Thymus (tissue), 11 donors: Measurements from ENCODE around the gene RBCK1. TPM values are rescaled to one million over a fixed set of nuclear protein-coding genes. Genes with fewer than 3 reads are reported as not detected.

Experiments
- DNase-seq, 9 donors: peaks; one replicate each; pipeline ENCODE4 v3.0.0-alpha.2; 2013; ENCODE audit warnings: low spot score in 9 of 9, low read depth in 6 of 9, missing footprints in 1 of 9
- H3K27ac ChIP-seq, 2 donors: one replicate each; pipeline ENCODE4 v1.5.1; 2013; ENCODE audit warnings: control low read depth in 1 of 2, low read depth in 1 of 2, low read length in 1 of 2, mild to moderate bottlenecking in 1 of 2, moderate library complexity in 1 of 2
- H3K27me3 ChIP-seq, 2 donors: one replicate each; pipeline ENCODE4 v1.5.1; 2013; ENCODE audit warnings: low read length in 1 of 2; ENCODE audit not compliant: control insufficient read depth in 2 of 2, insufficient read depth in 1 of 2
- H3K36me3 ChIP-seq, 2 donors: one replicate each; pipeline ENCODE4 v1.5.1; 2013; ENCODE audit warnings: low read length in 1 of 2, mild to moderate bottlenecking in 1 of 2, moderate library complexity in 1 of 2; ENCODE audit not compliant: control insufficient read depth in 2 of 2, insufficient read depth in 2 of 2
- H3K4me1 ChIP-seq, 2 donors: one replicate each; pipeline ENCODE4 v1.5.1; 2013; ENCODE audit warnings: low read length in 2 of 2; ENCODE audit not compliant: control insufficient read depth in 2 of 2, insufficient read depth in 2 of 2
- H3K4me3 ChIP-seq, 2 donors: one replicate each; pipeline ENCODE4 v1.5.1; 2013; ENCODE audit warnings: low read length in 2 of 2, control low read depth in 1 of 2, mild to moderate bottlenecking in 1 of 2
- H3K9me3 ChIP-seq, 2 donors: one replicate each; pipeline ENCODE4 v1.5.1; 2013; ENCODE audit warnings: low read length in 1 of 2, mild to moderate bottlenecking in 1 of 2; ENCODE audit not compliant: control insufficient read depth in 2 of 2, insufficient read depth in 1 of 2
- WGBS: extraction: QIAGEN DNeasy Blood & Tissue Kit; methylation state at CpG from one replicate; pipeline ENCODE4 v1.1.7; 2013; 5-methylcytosine and 5-hydroxymethylcytosine counted together
- polyA plus RNA-seq: library from polyadenylated mRNA; stranded (reverse); fragments of 200-250 nt; gene quantifications from one replicate; pipeline ENCODE4 v1.2.3, GENCODE V29; 2013
- total RNA-seq: library from RNA; stranded (reverse); fragments of 120-200 nt; gene quantifications from one replicate; pipeline ENCODE4 v1.2.4, GENCODE V29; 2013
- donor health status: healthy.

RBCK1 gene
- total and polyA plus RNA-seq, 2 donors = 53.2 to 140 TPM

GRCh38 chr20:419556-420165, 11.6 kb downstream of the RBCK1 start:
- 95% methylated on average over 32 of the region's 32 CpGs for WGBS
- peaks cover 4 to 5% of the 10 kb centered on the region in 2 donors for H3K4me1 ChIP-seq
- no peak overlapping the region for H3K27ac ChIP-seq
- peaks cover 55 to 76% of the 10 kb centered on the region in 2 donors for H3K36me3 ChIP-seq
- DNase-seq = no peak
- no peaks in the 10 kb centered on the region for H3K27me3 ChIP-seq
- H3K4me3 ChIP-seq = no peak overlapping the region
- H3K9me3 ChIP-seq = peaks cover 3 to 7% of the 10 kb centered on the region in 2 donors

- no peaks in the 10 kb centered on the region for H3K27me3 ChIP-seq
- DNase-seq = no peak
- peaks cover 3 to 7% of the 10 kb centered on the region in 2 donors for H3K9me3 ChIP-seq
- peaks cover 55 to 76% of the 10 kb centered on the region in 2 donors for H3K36me3 ChIP-seq
- H3K27ac ChIP-seq = no peak overlapping the region
- H3K4me3 ChIP-seq = no peak overlapping the region
- WGBS = 98% methylated on average over 20 of the region's 20 CpGs
- peaks cover 4 to 5% of the 10 kb centered on the region in 2 donors for H3K4me1 ChIP-seq
Observed at GRCh38 chr20:420166-420620, 12.1 kb downstream of the RBCK1 start.

DNA sequence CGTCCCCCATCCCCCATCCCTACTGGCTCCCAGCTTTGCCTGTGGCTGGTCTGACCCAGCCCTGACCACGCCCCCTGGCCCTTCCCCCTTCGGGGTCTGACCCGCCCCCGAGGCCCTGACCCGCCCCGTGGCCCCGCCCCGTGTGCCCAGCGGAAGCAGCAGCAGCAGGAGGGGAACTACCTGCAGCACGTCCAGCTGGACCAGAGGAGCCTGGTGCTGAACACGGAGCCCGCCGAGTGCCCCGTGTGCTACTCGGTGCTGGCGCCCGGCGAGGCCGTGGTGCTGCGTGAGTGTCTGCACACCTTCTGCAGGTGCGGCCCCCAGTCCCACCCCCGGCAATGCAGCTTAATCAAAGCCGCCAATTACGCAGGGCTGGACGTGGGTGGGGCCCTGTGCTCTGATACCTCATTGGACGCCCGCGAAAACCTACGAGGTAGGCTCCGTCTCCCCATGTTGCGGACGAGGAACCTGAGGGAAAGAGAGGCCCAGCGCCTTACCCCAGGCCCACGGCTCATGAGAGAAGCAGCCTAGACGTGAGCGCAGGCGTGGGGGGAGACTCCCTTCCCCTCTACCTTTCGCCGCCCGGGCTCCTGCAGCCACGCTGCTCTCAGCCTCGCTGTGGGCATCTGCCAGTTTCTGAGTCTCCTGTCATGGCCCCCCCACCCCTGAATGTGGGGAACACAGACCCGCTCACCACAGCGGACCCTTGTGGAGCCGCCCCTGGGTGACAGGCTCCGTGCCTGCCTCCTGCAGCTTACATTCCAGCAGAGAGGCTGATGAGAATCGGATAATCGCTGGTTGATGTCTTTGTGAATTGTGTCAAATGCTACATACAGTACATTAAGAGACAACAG, 12.8 kb downstream of the RBCK1 start:
- Histone ChIP-seq H3K27me3 (no peaks in the 10 kb centered on the region), H3K36me3 (peaks cover 55 to 71% of the 10 kb centered on the region in 2 donors), H3K27ac (no peak overlapping the region), H3K4me3 (no peak overlapping the region), H3K9me3 (peaks cover 3 to 7% of the 10 kb centered on the region in 2 donors), H3K4me1 (peaks cover 4 to 5% of the 10 kb centered on the region in 2 donors)
- DNase-seq = no peak
- 96% methylated on average over 48 of the region's 49 CpGs for WGBS

DNA sequence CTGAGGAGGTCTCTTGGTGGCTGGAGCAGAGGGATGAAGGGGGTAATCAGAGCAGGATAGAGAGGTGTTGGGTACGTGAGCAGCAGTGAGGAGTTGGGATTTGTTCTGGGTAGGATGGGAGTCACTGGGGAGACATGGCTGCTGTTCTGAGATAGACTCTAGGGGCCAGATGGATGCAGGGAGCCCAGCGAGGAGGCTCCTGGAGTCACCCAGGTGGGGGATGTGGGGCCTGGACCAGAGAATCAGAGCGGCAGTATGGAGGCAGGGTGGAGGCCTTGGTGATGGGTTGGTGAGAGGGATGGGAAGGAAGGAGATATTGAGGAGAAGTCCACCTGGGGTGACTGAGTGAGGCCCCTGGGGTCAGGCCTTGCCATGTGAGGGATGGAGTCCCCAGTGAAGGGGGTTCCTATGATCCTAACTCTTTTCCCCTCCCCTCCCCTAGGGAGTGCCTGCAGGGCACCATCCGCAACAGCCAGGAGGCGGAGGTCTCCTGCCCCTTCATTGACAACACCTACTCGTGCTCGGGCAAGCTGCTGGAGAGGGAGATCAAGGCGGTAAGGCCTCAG, 13.7 kb downstream of the RBCK1 start:
- H3K9me3 ChIP-seq = peaks cover 3 to 7% of the 10 kb centered on the region in 2 donors
- H3K4me1 ChIP-seq = peaks cover 4 to 5% of the 10 kb centered on the region in 2 donors
- peaks cover 52 to 68% of the 10 kb centered on the region in 2 donors for H3K36me3 ChIP-seq
- WGBS = 99% methylated on average over 8 of the region's 8 CpGs
- no peak for DNase-seq
- no peak overlapping the region for H3K4me3 ChIP-seq
- no peak overlapping the region for H3K27ac ChIP-seq
- H3K27me3 ChIP-seq = no peaks in the 10 kb centered on the region

GRCh38 chr20:426566-426965, 18.5 kb downstream of the RBCK1 start:
- H3K36me3 ChIP-seq = peaks cover 62 to 73% of the 10 kb centered on the region in 2 donors
- no peaks in the 10 kb centered on the region for H3K9me3 ChIP-seq
- H3K27me3 ChIP-seq = no peaks in the 10 kb centered on the region
- H3K4me3 ChIP-seq = no peak overlapping the region
- H3K27ac ChIP-seq = no peak overlapping the region
- 97% methylated on average over 2 of the region's 2 CpGs for WGBS
- no peak for DNase-seq
- H3K4me1 ChIP-seq = no peaks in the 10 kb centered on the region

GRCh38 chr20:427401-427800, 19.3 kb downstream of the RBCK1 start:
- no peaks in the 10 kb centered on the region for H3K9me3 ChIP-seq
- no peak for DNase-seq
- 97% methylated on average over 4 of the region's 4 CpGs for WGBS
- H3K36me3 ChIP-seq = peaks cover 64 to 73% of the 10 kb centered on the region in 2 donors
- no peak overlapping the region for H3K27ac ChIP-seq
- no peaks in the 10 kb centered on the region for H3K27me3 ChIP-seq
- H3K4me1 ChIP-seq = no peaks in the 10 kb centered on the region
- no peak overlapping the region for H3K4me3 ChIP-seq

DNA sequence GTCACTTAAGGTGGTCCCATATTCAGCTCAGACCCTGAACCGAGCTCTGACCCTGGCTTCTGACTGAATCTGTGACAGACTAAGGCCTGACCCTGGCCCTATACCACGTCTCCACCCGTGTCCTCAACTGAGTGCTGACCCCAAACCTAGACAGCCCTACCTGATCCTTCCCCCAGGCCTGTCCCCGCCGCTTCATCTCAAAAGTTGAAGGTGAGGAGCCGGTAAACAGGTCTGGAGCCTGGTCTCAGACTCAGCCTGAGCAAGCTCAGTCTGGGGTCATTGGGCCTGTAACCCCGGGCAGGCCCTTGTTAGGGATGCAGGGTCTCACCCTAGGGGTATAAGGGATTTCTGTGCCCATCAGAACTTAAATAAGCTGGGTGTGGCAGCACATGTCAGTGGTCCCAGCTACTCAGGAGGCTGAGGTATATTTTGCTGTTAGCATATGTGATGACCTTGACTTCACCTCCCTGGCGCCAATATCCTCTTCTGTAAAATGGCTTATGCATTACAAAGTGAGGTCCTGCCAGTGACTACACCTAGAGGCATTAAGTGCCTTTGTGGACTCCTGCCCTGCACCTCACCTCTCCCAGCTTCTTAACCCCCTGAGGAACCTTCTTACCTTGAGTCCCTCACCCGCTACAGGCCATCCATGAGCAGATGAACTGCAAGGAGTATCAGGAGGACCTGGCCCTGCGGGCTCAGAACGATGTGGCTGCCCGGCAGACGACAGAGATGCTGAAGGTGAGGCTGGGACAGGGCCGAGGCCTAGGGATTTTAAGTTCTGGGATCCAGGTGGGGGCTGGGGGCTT, 20.0 kb downstream of the RBCK1 start:
- no peak overlapping the region for H3K27ac ChIP-seq
- 98% methylated on average over 14 of the region's 14 CpGs for WGBS
- H3K27me3 ChIP-seq = no peaks in the 10 kb centered on the region
- DNase-seq = no peak
- peaks cover 66 to 74% of the 10 kb centered on the region in 2 donors for H3K36me3 ChIP-seq
- H3K4me1 ChIP-seq = no peaks in the 10 kb centered on the region
- H3K9me3 ChIP-seq = no peaks in the 10 kb centered on the region
- H3K4me3 ChIP-seq = no peak overlapping the region

DNA sequence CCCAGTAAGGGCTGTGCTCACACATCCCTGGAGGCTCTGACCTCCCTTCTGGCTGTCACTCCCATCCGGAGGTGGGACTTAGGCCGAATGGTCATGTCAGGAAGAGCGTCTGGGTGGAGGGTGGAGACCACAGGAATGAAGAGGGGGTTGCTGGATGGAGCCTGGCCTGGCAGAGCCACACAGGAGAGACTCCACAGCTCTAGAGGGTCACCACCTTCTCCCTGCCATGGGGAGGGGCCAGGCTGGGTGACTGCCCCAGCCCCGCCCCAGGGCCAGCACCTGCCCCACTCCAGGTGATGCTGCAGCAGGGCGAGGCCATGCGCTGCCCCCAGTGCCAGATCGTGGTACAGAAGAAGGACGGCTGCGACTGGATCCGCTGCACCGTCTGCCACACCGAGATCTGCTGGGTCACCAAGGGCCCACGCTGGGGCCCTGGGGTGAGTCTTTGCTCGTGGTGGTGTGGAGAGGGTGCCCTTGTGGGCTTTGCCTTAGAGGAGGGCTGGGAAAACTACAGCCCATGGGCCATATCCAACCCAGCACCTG, 20.6 kb downstream of the RBCK1 start:
- no peak for DNase-seq
- Histone ChIP-seq H3K27ac (no peak overlapping the region), H3K4me3 (no peak overlapping the region), H3K4me1 (no peaks in the 10 kb centered on the region), H3K36me3 (peaks cover 64 to 68% of the 10 kb centered on the region in 2 donors), H3K9me3 (no peaks in the 10 kb centered on the region), H3K27me3 (no peaks in the 10 kb centered on the region)
- WGBS = 97% methylated on average over 14 of the region's 14 CpGs
